GM19397 (cell line): ENCODE measurements around the gene PRCD.

Source experiments
- ATAC-seq: cut with Tn5 transposase; IDR thresholded peaks from one replicate; pipeline ENCODE4 v1.9.1; 2021; ENCODE audit warnings: mild to moderate bottlenecking, moderate library complexity; ENCODE audit not compliant: unreplicated experiment

PRCD gene

DNA sequence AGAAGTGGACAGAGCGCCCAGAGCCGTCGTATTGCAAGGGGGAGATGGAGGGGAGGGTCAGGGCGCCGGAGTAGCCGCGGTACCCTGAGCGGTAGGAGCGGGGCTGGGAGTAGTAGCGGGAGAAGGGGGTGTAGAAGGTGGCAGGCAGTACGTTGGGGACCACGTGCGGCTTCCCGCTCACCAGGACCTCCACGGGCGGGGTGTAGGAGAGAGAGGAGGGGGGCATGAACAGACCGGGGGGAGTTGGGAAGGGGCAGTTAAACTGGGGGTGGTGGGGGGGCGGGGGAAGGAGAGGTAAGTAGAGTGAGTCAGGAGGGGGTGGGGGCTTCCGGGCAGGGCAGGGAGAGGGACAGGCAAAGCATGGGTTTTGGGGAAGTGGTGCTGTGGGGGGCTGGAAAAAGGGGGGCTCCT lies 29.0 kb downstream of the PRCD start:
- ATAC-seq: no peak

DNA sequence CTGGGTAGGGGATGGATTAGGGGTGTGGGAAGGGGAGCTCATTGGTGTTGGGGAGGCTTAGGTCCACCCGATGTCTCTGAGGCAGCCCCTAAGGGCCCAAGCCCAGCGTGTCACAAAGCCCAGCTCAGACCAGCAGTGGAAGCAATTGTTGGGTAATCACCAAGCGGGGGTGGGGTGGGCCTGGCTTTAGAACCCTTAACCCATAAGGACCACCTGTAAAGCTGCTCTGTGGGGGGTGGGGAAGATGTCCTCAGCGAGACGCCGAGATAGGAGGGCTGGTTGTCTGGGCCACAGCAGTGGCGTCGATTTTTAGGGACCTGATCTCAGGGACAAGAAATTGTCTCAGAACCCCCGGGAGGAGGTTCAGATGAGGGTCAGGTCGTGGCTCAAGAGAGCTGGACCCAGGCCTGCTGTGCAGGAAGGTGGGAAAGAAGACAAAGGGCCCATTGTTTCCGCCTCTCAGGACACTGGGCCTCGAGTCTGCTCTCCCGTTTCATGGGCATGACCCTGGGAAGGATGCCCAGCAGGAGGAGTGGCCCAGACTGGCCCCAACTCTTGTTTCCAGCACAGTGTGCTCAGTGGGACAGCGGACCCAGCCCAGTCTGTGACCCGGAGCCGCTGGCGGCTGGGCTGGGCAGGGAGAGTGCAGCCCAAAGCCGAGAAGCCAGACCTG lies 29.9 kb downstream of the PRCD start:
- ATAC-seq: no peak

DNA sequence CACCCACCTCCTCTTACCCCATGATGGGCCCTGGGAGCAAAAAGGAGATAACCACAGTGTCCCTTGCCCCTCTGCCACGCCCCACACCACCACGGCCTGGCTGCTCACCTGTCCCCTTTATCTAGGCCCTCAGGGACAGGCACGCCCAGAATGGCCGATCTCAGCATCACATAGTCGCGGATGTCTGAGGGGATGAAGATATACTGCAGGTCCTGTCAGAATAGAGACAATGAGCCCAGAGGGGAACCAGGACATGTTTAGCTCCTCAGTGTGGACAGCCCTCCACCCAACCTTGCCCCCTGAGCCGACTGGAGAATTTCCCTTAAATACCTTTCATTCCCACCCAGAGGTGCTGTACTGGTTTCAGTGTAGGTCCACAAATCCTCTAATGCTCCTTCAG lies 30.6 kb downstream of the PRCD start:
- no peak for ATAC-seq

DNA sequence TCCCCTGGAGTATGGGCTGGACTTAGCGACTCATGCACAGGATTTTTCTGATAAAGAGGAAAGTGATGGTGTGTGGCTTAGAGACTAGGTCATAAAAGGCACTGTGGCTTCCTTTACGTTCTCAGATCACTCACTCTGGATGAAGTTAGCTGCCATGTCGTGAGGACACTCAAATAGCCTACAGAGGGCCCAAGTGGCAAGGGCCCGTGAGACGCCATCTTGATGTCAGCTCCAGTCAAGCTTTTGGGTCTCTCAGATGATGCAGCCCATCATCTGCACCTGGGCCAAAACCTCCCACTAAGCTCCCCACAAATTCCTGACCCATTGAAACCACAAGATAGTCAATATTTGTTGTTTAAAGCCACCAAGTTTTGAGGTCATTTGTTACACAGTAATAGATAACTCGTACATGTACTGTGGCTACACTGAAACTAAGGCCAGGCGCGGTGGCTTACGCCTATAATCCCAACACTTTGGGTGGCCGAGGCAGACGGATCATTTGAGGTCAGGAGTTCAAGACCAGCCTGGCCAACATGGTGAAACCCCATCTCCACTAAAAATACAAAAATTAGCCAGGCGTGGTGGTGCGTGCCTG lies 31.1 kb downstream of the PRCD start:
- no peak for ATAC-seq

DNA sequence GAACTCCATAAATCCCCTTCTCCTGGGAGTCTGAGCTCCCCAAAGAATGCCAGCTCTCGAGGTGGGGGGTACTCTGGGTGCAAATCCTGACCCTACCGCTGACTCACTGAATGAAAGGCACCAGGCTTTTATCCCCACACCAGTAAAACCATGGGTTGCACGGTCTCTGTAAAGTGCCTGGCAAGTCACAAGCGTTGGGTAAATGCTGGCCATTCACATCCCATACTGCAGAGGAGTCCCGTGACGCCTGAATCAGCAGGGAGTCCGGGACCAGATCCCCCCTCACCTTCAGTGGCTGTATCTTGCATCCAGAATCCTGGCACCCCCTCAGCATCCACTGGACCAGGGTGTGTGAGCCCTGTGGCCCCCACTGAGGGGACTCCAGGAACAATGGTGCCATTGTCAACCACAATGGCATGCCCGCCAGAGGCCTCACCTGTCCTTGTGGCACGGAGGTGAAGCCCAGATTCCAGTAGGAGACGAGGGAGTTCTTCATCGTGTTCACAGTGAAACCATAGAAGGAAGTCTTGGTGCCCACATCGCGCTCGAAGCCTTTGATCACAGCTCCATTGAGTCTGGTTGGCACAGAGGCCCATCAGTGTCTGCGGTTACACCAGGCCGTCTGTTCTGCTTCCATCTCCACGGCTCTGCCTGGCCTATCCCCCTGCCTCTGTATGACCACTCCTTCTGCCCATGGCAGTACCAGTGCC lies 32.5 kb downstream of the PRCD start:
- no peak for ATAC-seq

DNA sequence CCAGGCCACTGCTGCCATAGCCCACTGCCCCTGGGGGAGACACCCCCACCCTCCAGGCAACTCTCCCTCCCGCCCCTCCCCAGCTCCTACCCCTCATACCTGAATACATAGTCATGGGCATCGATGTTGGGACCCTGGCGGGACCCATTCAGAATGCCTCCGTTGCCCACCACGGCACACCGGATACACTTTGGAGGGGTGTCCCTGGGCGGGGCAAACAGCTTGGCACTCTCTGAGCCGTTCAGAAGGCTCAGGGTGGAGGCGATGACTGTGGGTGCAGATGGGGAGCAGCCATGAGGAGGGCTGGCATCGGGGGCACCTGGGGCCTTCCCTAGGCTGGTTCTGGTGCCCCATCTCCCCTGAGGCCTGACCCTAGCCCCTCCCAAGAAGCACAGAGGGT lies 33.3 kb downstream of the PRCD start:
- ATAC-seq: no peak

DNA sequence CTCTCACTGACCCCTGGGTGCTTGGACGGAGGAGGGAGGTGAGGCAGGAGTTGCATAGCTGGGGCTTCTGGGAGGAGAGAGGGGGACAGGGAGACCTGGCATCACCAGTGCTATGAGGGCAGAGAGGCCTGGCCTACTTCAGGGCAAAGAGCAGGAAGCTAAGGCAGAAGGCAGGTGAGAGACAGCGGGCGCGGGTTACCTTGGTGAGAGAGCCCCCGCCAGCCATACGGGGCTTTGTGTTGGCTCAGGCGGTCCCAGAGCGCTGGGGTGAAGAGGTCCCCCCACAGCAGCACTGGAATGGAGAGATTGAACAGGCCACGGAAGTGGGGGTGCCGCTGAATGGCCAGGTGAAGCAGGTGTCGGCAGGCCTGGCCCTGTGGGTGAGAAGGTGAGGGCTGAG lies 34.3 kb downstream of the PRCD start:
- ATAC-seq: no peak

DNA sequence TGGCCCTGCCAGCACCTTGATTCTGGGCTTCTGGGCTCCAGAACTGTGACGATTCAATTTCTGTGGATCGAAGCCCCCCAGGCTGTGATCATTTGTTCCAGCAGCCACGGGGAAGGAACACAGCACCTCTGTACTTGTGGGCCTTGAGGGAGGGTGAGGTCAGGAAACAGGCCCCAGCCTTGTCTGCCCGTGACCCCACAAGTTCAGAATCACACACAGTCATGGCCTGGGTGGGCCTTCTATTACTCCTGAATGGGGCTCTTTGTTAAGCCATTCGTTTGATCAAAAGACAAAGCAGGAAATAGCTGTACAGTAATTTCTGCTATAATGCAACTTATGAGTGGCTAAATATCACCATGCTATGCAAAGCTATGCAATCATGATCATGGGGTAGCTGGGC lies 35.7 kb downstream of the PRCD start:
- no peak for ATAC-seq

DNA sequence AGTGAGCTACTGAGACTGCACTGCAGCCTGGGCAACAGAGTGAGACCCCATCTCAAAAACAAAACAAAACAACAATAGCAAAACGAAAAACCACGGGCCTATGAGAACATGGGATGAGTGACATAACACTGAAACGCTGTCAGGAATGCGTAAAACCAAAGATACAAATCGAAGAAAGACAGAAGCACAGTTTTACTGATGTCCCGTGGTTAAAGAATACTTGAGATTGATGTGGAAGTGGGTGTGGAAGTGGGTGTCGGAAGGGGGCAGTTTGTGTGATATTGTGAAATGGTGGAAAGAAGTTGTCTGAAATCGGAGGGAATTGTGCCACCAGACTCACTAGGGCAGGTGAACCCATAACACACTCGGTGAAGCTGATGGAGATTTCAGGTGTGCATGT lies 36.3 kb downstream of the PRCD start:
- ATAC-seq: no peak

DNA sequence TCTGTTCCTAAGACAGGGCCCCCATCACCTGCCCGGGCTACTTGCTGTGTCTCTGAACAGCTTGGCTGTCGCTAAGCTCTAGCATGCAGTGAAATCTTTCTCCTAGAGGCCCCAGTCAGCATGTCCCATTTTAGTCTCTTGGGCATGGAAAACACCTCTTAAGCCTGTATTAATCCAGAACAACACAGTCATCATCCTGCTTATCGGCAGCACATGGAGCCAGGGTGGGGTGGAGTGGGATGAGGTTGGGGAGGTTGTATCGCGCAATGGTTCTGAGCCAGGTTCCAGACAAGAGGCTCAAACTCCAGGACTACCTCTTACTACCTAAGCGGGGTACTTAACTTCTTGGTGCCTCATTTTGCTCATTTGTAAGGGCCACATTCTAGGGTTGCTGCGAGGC lies 38.0 kb downstream of the PRCD start:
- no peak for ATAC-seq

DNA sequence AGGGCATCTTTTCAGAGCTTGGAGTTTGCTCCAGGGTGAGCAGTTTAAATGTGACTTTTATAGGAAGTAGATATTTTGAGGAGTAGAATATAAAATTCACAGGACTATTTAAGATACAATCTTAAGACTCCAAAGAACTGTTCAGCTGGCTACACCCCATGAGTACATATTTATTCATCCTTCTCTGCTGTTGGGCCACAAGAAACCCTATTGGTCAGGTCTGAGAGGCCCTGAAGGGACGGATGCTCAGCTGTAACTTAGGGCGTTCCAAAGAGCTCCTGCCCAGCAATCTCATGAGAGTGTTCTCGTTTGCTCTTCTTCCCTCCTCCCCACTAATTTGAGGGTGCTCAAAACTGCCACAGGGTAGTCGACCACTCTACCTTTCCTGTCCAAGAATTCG lies 38.5 kb downstream of the PRCD start:
- no peak for ATAC-seq

DNA sequence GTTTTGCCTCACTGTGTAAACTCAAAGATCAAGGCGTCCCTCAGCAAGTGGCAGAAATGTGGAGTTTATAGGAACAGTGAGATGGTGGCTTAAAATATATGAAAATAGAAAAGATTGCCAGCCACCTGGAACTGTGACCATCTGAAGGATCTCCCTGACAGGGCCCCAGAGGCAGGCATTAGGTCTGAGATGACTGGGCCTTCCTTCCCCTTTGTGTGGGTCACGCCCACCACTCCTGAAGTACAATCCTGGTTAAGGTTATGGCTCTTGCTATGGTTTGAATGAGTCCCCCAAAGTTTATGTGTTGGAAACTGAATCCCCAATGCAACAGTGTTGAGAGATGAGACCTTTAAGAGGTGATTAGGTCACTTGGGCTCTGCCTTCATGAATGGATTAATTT lies 39.4 kb downstream of the PRCD start:
- ATAC-seq: no peak

DNA sequence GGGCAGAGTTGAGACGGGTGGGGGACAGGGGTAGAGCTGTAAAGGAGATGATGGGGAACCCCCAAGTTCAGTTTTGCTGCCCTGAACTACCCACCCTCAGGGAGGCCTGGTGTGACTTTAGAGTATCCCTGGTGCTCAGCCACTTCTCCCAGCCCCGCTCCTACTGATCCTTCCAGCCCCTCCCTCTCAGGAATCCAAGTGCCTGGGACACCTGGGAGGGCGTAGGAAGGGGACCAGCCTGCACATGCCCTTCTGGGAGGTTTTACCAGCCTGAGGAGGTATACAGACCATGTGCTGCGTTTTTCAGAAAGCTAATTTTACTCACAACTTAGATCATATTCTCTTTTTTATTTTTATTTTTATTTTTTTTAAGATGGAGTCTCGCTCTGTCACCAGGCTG lies 41.7 kb downstream of the PRCD start:
- no peak for ATAC-seq

DNA sequence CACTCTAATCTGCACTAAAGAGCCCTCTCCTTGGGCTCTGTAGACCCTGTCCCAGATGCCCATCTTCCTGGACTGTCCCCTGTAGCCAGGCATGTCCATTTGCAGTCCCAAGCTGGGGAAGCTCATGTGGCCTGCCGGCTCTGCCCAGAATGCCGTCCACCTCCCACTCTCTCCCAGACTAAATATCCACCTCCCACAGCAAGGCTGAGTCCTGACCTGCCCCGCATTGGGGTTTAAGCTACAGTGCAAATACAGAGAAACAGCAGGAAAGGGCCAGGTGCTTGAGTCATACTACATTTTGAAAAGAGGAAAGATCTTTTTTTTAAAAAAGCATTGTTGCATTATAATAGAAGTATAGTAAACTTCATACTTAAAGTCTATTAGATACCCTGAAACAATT lies 42.8 kb downstream of the PRCD start:
- ATAC-seq: no peak

DNA sequence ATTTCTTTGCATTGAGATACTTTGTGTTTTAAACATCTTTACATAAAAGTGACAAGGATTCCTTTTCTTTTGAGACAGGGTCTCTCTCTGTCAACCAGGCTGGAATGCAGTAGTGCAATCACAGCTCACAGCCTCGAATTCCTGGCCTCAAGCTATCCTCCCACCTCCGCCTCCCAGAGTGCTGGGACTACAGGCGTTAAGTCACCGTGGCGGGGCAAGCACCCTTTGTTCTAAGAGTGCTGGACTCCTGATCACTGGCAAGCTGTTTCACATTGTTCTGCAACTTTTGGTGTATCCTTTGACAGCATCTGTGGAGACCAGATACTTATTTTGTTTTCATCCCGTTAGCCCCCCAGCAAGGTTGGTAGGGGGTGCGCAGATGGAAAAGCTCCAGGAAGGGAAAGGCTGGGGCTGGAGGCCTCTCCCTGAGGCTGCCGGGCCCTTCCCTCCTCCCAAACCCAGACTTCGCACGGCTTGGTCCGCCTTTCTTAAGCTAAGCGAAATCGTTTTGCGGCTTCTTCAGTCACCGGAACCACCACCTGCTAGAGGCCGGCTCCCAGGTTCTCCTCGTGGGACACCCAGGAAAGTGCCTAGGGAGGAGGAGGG lies 44.7 kb downstream of the PRCD start:
- no peak for ATAC-seq

DNA sequence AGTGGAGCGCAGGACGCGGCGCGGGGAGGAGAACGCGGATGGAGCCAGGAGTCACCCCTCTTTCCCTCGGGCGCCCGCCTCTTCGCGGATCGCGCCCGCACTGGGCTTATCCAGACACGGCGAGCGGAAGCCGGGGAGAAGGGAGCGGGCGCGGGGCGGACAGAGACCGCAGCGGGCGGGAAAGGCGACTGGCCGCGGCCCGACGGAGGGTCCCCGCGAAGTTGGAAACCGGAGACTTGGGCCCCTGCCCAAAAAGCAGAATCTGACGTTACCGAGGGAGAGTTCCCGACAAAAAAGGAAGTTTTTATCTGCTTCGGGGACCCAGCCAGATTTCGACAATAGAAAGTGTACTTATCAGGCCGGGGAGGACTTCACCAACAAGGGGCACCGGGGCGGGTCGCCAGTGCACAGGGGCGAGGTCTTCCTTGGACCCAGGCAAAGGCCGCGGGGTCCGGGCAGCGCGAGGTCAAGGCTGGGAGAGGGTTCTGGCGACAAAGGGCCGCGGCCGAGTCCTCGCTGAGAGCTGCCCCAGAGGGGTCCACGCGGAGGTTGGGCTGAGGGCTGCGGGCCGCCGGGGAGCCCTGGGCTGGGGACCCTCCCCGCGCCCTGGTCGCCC lies 45.3 kb downstream of the PRCD start:
- no peak for ATAC-seq

DNA sequence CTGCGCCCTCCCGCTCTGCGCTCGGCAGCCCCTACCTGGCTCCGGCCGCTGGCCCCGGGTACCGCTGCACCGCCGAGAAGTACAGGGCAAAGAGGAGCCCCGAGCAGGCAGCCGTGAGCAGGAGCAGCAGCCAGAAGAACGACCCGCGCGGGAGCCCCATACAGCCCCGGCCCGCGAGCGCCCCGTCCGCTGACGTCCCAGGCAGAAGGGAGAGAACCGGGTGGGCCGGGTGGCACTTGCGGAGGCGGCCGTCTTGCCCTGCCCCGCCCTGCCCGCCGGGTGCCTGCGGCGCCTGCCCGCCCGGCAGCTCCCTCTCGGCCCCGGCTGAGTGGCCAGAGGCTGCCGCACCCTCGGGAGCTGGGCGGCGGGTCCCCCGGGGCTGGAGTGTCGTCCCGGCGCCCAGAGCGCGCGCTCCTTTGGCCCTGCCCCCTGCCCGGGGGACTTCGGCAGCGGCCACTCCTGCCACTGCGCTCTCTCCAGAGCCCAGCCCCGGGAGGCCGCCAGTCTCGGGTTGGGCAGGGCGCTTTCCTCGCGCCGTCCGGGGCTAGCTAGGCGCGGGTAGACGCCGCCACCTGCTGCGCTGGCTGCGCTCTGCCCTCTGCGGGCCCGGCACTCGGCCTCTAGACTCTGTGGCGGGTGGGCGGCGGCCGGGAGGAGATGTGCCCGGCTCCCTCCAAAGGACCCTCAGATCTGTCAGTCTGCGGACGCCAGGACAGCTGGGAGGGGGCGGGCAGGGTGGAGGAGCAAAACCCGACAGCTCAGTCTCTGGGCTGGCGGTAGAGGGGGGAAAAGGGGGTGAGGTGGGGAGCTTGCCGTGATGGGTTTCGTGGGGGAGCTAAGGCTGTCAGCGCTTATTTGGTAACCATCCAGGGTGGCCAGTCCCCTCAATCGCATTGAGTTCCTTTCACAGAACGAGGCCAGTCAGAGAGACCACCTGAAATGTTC lies 46.1 kb downstream of the PRCD start, which contains the start of gene ST6GALNAC2:
Gene ST6GALNAC2, minus strand, starts transcription at position 212 of the 945 bp plus-strand sequence. Its CDS starts 52 bp downstream, at position 160.
- ATAC-seq: no peak

DNA sequence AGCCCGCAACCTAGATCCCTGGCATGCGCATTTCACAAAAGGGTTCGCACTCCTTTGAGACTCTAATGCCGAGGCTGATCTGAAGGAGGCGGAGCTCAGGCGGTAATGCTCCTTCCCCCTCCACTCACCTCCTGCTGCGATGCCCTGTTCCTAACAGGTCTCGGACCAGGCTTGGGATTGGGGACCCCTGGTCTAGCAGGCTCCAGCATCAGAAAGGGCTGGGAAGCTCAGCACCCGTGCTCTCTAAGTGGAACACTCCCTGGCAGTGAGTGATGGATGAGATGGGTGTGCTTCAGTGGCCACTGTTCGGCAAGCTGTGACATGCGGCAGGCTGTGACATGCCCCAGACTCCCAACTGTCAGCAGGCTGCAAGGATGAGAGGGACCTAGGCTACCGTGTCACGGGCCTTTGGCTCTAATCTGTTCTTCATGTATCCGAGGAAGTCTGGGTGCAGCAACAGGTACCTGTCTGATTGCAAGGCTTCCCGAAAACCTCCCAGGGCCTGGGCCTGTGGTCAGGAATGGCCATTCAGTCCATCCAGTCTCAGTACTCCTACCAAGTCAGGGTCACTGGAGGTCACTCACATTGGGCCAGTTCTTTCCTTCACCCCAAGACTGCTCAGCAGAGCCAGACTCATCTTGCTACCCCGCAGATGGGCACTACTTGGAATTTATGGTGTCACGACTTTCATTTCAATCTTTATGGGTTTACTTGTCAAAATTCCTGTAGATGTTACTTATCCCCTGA lies 47.1 kb downstream of the PRCD start:
- ATAC-seq: no peak

DNA sequence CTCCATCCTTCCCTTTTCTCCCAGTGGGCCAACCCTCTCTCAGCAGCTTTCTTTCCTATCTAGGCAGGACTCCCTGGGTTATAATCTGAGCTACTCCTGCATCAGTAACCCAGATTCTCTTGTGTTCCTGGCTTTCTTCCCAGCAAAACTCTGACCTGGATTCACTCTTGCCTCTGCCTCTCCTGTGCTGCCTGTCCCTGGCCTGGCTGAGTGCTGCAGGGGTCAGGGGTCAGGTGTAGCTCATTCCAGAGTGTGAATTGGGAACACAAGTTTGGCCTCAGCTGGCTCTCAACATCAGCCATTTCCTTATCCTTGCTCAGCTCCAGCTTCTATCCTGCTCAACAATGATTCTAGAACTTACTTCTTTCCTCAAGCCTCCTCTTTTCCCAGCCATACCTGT lies 48.3 kb downstream of the PRCD start:
- ATAC-seq: no peak

DNA sequence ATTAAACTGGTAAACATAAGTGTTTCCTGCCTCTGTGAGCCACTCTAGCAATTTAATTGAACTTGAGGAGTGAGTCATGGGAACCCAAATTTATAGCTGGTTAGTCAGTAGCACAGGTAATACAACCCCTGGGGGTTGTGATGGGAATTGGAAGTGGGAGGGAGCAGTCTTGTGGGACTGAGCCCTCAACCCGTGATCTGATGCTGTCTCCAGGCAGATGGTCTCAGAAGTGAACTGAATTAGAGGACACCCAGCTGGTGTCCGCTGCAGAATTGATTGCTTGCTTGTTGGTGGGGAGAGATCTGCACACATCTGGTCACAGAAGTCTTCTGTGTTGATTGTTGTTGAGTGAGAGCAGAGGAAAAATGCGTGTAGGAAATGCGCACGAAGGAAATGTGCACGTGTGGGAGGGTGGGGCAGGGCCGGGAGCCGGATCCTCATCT lies 53.6 kb downstream of the PRCD start:
- no peak for ATAC-seq
